Central memory CD8-positive, alpha-beta T cell (primary cell): Measurements from ENCODE around the gene JPT2.

Source experiments
- ATAC-seq: fragments of 150-1000 bp; cut with Tn5 transposase; replicated peaks from 2 replicates; pipeline ENCODE4 v1.10.0; 2022; ENCODE audit warnings: mild to moderate bottlenecking, moderate FRiP score, moderate number of reproducible peaks; ENCODE audit not compliant: poor library complexity, severe bottlenecking; ENCODE audit errors: extremely low read depth
- DNase-seq, 2 donors: peaks; one replicate each; pipeline ENCODE4 v3.0.0; 2021; ENCODE audit warnings: low spot score in 2 of 2
- H3K27ac Mint-ChIP-seq: one replicate; pipeline ENCODE4 v1.8.0; 2022; ENCODE audit warnings: low read depth, mild to moderate bottlenecking, moderate library complexity, mixed read lengths
- H3K27me3 Mint-ChIP-seq: one replicate; pipeline ENCODE4 v1.8.0; 2022; ENCODE audit warnings: mixed read lengths
- H3K36me3 Mint-ChIP-seq: one replicate; pipeline ENCODE4 v1.8.0; 2022; ENCODE audit warnings: mild to moderate bottlenecking, moderate library complexity, mixed read lengths; ENCODE audit not compliant: insufficient read depth
- H3K4me1 Mint-ChIP-seq: one replicate; pipeline ENCODE4 v1.8.0; 2022; ENCODE audit warnings: mixed read lengths
- H3K4me3 Mint-ChIP-seq: one replicate; pipeline ENCODE4 v1.8.0; 2022; ENCODE audit warnings: mild to moderate bottlenecking, moderate library complexity, mixed read lengths
- H3K9me3 Mint-ChIP-seq: one replicate; pipeline ENCODE4 v1.8.0; 2022; ENCODE audit warnings: mixed read lengths

Gene JPT2

DNA sequence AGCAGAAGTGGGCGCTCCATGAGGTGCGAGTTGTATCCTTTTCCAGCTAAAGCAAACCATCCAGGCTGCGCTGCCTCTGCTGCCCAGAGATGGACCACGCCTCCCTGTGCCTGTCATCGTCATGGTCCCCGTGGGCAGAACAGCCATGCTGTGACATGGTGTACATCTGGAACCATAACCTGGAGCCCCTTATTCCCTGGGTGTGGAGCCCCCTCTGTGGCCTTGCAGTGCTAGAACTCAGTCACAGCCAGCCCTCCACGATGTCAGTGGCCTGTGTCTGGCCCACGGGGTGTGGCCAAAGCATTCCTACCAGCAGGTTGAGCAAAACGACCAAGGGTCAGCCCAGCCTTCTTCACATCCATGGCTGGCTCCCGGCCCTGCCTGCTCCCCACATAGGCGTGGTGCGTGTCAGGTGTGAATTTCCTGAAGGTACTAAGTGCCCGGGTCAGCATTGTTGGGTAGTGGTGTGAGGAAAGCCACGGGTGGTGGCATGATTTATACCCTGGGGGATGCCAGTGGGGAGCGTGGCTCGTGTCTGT, 22.7 kb upstream of the JPT2 start:
- Mint-ChIP-seq H3K4me3 (no peak overlapping the region), H3K36me3 (peaks cover 20% of the 10 kb centered on the region), H3K27me3 (no peaks in the 10 kb centered on the region), H3K4me1 (peaks cover 15% of the 10 kb centered on the region), H3K9me3 (no peaks in the 10 kb centered on the region), H3K27ac (no peak overlapping the region)
- DNase-seq (no peak), ATAC-seq (no peak)

DNA sequence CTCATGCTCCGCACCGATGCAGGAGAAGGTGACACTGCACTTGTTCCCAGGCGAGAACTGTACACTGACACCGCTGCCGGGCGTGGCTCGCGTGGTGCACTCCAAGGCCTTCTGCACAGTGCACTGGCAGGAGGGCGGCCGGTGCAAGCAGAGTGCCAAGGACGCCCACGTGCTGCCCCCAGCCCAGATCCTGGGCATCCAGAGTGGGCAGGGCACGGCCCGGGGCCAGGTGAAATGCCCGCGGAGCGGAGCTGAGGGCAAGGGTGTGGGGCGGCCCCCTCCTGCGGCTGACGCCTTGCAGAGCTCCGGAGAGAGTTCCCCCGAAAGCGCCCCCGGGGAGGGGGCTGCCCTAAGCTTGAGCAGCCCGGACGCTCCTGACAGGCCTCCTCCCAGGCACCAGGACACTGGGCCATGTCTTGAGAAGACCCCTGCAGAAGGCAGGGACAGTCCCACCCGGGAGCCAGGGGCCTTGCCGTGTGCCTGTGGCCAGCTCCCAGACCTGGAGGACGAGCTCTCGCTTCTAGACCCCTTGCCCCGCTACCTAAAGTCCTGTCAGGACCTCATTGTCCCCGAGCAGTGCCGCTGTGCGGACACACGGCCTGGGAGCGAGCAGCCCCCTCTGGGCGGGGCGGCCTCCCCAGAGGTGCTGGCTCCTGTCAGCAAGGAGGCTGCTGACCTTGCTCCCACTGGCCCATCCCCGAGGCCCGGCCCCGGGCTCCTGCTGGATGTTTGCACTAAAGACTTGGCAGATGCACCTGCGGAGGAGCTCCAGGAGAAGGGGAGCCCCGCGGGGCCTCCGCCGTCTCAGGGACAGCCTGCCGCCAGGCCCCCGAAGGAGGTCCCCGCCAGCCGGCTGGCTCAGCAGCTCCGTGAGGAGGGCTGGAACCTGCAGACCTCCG, 21.9 kb upstream of the JPT2 start:
- peaks cover 19% of the 10 kb centered on the region for H3K36me3 Mint-ChIP-seq
- peaks cover 9% of the 10 kb centered on the region for H3K4me1 Mint-ChIP-seq
- H3K27me3 Mint-ChIP-seq: no peaks in the 10 kb centered on the region
- DNase-seq: no peak
- H3K4me3 Mint-ChIP-seq: no peak overlapping the region
- no peak for ATAC-seq
- H3K9me3 Mint-ChIP-seq: no peaks in the 10 kb centered on the region
- H3K27ac Mint-ChIP-seq: no peak overlapping the region

DNA sequence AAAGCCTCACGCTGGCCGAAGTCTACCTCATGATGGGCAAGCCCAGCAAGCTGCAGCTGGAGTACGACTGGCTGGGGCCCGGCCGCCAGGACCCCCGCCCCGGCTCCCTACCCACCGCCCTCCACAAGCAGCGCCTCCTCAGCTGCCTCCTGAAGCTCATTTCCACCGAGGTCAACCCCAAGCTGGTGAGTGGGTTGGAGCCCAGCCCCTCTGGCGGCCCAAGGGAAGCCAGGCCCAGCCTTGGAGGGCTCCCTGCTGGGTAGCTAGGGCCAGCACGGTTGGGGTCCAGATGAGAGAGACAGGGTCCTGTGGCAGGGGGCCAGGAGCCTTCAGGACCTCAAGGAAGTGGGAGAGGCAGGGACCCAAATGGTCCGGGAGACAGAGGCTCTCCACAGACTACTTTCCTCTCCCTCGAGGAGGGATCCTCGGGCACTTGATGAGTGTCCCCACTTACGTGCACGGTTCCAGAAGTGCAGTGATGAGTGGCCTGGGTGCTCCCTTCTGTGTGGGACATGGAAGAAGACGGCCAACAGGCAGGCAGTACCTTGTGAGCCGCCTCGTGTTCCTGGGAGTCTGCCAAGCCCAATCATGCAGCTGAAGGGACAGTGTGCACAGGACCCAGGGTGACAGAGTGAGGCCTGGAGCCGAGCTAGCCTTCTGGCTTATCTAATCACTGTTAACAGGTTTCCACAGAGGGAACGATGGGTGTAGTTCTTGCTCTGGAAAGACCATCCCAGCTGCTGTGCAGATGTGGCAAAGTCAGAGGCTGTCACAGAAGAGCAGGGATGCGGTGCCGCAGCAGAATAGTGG, 21.1 kb upstream of the JPT2 start:
- H3K27me3 Mint-ChIP-seq: no peaks in the 10 kb centered on the region
- no peak overlapping the region for H3K27ac Mint-ChIP-seq
- peaks cover under 1% of the 10 kb centered on the region for H3K4me1 Mint-ChIP-seq
- H3K4me3 Mint-ChIP-seq: no peak overlapping the region
- DNase-seq: no peak
- no peak for ATAC-seq
- no peaks in the 10 kb centered on the region for H3K9me3 Mint-ChIP-seq
- H3K36me3 Mint-ChIP-seq: peaks cover 13% of the 10 kb centered on the region

DNA sequence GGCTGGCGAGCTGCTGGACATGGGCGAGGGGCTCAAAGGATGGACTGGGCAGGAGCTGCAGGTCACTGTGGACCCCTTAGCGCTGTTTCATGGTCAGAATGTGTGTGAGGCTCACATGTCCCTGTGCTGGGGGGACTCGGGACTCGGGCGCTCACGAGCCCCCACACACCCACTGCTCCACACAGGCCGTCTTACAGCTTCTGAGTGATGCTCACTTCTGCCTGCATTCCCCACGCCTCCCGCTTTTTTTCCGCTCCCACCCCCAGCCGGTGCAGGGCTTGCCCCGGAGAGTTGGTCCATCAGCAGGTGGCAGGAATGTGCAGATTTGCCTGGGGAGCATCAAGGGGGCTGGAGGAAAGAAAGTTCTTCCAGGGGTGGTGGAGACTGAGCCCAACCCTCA, 20.2 kb upstream of the JPT2 start:
- no peaks in the 10 kb centered on the region for H3K9me3 Mint-ChIP-seq
- no peak overlapping the region for H3K27ac Mint-ChIP-seq
- ATAC-seq: no peak
- H3K4me3 Mint-ChIP-seq: no peak overlapping the region
- H3K27me3 Mint-ChIP-seq: no peaks in the 10 kb centered on the region
- H3K36me3 Mint-ChIP-seq: peaks cover 15% of the 10 kb centered on the region
- no peaks in the 10 kb centered on the region for H3K4me1 Mint-ChIP-seq
- DNase-seq: no peak

DNA sequence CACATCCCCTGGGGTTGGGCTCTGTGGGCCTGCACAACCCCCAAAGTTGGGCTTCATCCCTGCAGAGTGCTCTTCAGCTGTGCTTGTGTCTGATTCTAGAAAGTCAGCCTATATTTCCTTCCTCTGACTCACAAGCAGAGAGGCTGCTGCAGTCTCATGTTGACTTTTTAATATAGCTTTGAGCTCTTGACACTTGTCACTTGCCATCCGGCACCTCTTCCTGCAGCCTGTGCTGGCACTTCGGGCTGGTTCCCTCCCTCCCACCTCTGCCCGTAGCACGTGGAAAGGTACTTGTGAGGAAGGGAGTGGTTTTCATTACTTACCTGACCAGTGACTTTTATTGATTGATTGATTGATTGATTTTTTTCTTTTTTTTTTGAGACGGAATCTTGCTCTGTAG, 19.0 kb upstream of the JPT2 start:
- no peaks in the 10 kb centered on the region for H3K4me1 Mint-ChIP-seq
- DNase-seq: no peak

DNA sequence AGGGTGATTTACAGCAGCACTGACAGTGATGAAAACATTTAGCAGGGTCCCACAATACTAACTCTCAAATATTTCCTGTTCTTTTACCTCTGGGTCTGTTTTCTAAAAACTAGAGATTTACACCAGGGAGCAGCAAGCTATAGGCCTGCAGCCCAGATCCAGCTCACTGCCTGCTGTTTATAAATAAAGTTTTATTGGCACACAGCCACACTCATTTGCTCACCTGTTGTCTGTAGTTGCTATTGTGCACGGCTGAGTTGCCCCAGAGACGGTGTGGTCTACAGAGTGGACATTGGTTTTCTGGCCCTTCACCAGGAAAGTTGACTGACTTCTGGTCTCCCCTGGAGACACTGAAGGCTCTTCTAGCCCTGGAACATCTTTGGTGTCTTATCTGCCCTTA, 16.3 kb upstream of the JPT2 start:
- H3K9me3 Mint-ChIP-seq: no peaks in the 10 kb centered on the region
- DNase-seq (no peak), ATAC-seq (no peak)
- H3K36me3 Mint-ChIP-seq: peaks cover 19% of the 10 kb centered on the region
- no peak overlapping the region for H3K4me3 Mint-ChIP-seq
- H3K4me1 Mint-ChIP-seq: no peaks in the 10 kb centered on the region
- no peak overlapping the region for H3K27ac Mint-ChIP-seq
- H3K27me3 Mint-ChIP-seq: no peaks in the 10 kb centered on the region

More for the DNA sequence above, 19.0 kb upstream of the JPT2 start:
- Mint-ChIP-seq H3K9me3 (no peaks in the 10 kb centered on the region), H3K4me3 (no peak overlapping the region), H3K36me3 (peaks cover 21% of the 10 kb centered on the region), H3K27me3 (no peaks in the 10 kb centered on the region), H3K27ac (no peak overlapping the region)
- ATAC-seq: no peak

DNA sequence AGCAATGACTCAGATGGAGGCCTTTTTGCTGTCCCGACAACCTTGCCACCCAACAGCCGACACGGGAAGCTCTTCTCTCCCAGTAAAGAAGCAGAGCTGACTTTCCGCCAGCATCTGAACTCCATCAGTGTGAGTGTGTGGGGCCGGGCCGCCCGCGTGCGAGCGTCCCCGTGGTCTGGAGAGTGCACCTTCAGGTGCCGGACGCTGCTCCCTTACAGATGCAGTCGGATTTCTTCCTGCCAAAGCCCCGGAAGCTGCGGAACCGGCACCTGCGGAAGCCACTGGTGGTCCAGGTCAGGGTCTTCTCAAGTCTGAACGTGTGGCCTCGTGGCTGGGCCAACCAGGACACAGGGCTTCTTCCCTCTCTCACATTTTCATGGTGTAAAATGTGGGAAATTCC, 15.5 kb upstream of the JPT2 start:
- no peaks in the 10 kb centered on the region for H3K4me1 Mint-ChIP-seq
- DNase-seq (no peak), ATAC-seq (no peak)
- no peaks in the 10 kb centered on the region for H3K27me3 Mint-ChIP-seq
- H3K9me3 Mint-ChIP-seq: no peaks in the 10 kb centered on the region
- no peak overlapping the region for H3K27ac Mint-ChIP-seq
- peaks cover 18% of the 10 kb centered on the region for H3K36me3 Mint-ChIP-seq
- H3K4me3 Mint-ChIP-seq: no peak overlapping the region

DNA sequence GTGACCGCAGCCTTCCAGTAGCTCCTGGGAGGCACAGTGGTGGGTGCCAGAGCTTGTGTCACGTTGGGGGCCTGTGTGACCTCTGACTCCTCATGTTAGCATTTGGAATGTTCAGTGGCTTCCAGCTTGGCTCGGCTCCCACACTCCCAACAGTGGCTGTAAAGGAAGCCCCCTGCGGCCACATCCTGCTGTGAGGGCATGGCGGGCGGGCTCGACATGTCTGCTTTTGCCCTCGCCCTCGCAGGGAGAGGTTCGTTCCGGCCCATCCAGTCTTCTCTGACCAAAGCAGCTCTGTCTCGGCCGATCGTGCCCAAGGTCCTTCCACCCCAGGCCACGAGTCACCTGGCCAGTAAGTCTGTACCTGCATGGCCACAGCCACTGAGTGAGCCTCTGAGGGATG, 12.2 kb upstream of the JPT2 start:
- Mint-ChIP-seq H3K27me3 (no peaks in the 10 kb centered on the region), H3K27ac (no peak overlapping the region), H3K4me1 (no peaks in the 10 kb centered on the region), H3K9me3 (no peaks in the 10 kb centered on the region), H3K36me3 (peaks cover 19% of the 10 kb centered on the region), H3K4me3 (no peak overlapping the region)
- no peak for ATAC-seq
- no peak for DNase-seq

DNA sequence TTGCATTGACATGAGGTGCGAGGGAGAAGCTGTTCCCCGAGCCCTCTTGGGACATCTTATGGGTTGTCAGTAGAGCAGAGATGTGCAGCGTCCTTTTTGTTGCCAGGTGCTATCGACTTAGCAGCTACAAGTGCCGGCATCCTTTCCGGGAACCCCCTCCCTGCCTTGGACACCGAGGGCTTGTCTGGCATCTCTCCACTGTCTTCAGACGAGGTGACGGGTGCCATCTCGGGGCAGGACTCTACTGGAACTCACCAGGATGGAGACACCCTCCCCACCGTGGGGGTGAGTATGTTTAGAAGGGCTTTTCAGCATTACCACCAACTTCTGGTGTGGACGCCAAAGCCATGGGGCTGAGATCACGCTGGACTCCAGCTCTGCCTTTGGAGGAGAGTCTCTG, 11.8 kb upstream of the JPT2 start:
- H3K36me3 Mint-ChIP-seq: peaks cover 21% of the 10 kb centered on the region
- no peaks in the 10 kb centered on the region for H3K9me3 Mint-ChIP-seq
- H3K27me3 Mint-ChIP-seq: no peaks in the 10 kb centered on the region
- ATAC-seq: no peak
- DNase-seq: no peak
- H3K4me3 Mint-ChIP-seq: no peak overlapping the region
- no peak overlapping the region for H3K27ac Mint-ChIP-seq
- H3K4me1 Mint-ChIP-seq: no peaks in the 10 kb centered on the region

DNA sequence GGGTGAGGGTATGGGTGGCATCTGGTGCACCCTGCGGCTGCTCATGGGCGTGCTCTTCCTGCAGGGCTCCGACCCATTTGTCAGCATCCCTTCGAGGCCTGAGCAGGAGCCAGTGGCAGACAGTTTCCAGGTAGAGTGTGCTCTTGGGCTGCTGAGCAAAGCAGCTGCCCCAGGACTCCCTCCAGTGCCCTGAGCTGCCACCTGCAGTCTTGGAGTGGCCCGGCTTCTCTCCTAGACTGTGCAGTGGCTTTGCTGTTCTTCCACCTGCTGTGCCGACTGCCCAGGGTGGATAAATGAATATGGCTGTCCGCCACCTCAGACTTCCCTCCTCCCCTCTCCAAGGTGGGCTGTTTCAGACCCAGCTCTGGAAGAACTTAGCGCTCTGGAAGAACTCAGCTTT, 10.8 kb upstream of the JPT2 start:
- H3K4me1 Mint-ChIP-seq: no peaks in the 10 kb centered on the region
- H3K27me3 Mint-ChIP-seq: no peaks in the 10 kb centered on the region
- no peak overlapping the region for H3K4me3 Mint-ChIP-seq
- H3K9me3 Mint-ChIP-seq: no peaks in the 10 kb centered on the region
- ATAC-seq (no peak), DNase-seq (no peak)
- peaks cover 21% of the 10 kb centered on the region for H3K36me3 Mint-ChIP-seq
- H3K27ac Mint-ChIP-seq: no peak overlapping the region

DNA sequence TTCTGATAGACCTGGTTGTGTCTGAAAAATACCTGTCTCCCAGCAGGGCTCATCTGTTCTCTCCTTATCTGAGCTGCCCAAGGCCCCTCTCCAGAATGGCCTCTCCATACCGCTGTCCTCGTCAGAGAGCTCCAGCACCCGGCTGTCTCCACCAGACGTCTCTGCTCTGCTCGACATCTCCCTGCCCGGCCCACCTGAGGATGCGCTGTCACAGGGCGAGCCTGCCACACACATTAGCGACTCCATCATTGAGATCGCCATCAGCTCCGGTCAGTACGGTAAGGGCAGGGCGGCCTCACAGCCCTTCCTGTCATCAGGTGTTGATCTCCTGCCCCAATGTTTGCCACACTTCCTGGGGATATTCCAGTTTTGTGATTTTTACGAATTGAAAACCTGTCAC, 10.2 kb upstream of the JPT2 start:
- peaks cover 19% of the 10 kb centered on the region for H3K36me3 Mint-ChIP-seq
- no peak for DNase-seq
- no peaks in the 10 kb centered on the region for H3K9me3 Mint-ChIP-seq
- no peaks in the 10 kb centered on the region for H3K4me1 Mint-ChIP-seq
- H3K27ac Mint-ChIP-seq: no peak overlapping the region
- H3K4me3 Mint-ChIP-seq: no peak overlapping the region
- no peak for ATAC-seq
- H3K27me3 Mint-ChIP-seq: no peaks in the 10 kb centered on the region

DNA sequence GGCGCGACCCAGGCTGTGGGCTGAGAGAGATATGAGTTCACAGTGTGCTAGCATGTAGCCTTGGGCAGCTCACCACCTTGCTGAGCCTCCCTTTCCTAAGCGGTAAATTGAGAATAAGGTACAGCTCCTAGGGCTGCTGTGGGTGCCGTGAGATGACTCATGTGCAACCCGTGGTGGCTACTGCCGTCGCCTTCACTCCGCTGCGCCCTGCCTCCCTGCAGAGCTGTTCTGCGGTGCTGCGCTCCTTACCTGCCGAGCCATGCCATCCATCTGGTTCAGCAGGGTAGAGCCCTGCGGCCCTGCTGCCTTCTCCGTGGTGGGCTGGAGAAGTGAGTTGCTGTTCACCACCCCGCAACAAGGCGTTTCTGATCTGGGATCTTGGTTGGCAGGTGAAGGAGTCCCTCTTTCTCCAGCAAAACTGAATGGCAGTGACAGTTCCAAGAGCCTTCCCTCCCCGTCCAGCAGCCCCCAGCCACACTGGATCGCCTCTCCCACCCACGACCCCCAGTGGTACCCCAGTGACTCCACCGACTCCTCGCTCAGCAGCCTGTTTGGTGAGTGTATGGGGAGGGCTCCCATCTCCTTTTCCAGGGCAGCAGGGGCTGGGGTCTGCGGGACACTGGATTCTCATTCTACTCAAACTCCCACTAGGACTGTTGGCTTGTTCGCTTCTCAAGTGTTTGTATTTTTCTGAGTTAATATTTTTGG, 9.3 kb upstream of the JPT2 start:
- peaks cover 5% of the 10 kb centered on the region for H3K4me1 Mint-ChIP-seq
- no peak for DNase-seq
- no peaks in the 10 kb centered on the region for H3K9me3 Mint-ChIP-seq
- ATAC-seq: no peak
- no peak overlapping the region for H3K4me3 Mint-ChIP-seq
- peaks cover 14% of the 10 kb centered on the region for H3K36me3 Mint-ChIP-seq
- no peak overlapping the region for H3K27ac Mint-ChIP-seq
- no peaks in the 10 kb centered on the region for H3K27me3 Mint-ChIP-seq
